Liver (tissue), 9 donors: Measurements from ENCODE around the gene GRID1. TPM values are rescaled to one million over a fixed set of nuclear protein-coding genes. Genes with fewer than 3 reads are reported as not detected.

ENCODE experiments used
- DNase-seq: peaks from one replicate; pipeline ENCODE4 v3.0.0-alpha.2; 2017; ENCODE audit warnings: low spot score
- H3K27ac ChIP-seq, 2 donors: one replicate each; pipeline ENCODE4 v1.7.0; 2013; ENCODE audit warnings: inconsistent platforms in 2 of 2, low read length in 2 of 2, control low read depth in 1 of 2, low read depth in 1 of 2, mild to moderate bottlenecking in 1 of 2
- H3K27me3 ChIP-seq, 4 donors: one replicate each; pipeline versions ENCODE4 v1.6.1 to v1.7.0; 2013; ENCODE audit warnings: low read length in 3 of 4, inconsistent platforms in 1 of 4, mild to moderate bottlenecking in 1 of 4, moderate library complexity in 1 of 4; ENCODE audit not compliant: control insufficient read depth in 4 of 4, insufficient read depth in 4 of 4
- H3K36me3 ChIP-seq, 4 donors: one replicate each; pipeline versions ENCODE4 v1.6.1 to v1.7.0; 2013; ENCODE audit warnings: low read length in 3 of 4, mild to moderate bottlenecking in 3 of 4, low read depth in 1 of 4, moderate library complexity in 1 of 4; ENCODE audit not compliant: control insufficient read depth in 4 of 4, insufficient read depth in 3 of 4
- H3K4me1 ChIP-seq, 4 donors: one replicate each; pipeline versions ENCODE4 v1.6.1 to v1.7.0; 2013; ENCODE audit warnings: low read length in 3 of 4, mild to moderate bottlenecking in 3 of 4, moderate library complexity in 1 of 4; ENCODE audit not compliant: control insufficient read depth in 4 of 4, insufficient read depth in 4 of 4
- H3K4me3 ChIP-seq, 3 donors: one replicate each; pipeline versions ENCODE4 v1.6.1 to v1.7.0; 2013; ENCODE audit warnings: low read length in 3 of 3, control low read depth in 1 of 3, low read depth in 1 of 3, mild to moderate bottlenecking in 1 of 3
- H3K9ac ChIP-seq, 2 donors: one replicate each; pipeline ENCODE4 v1.7.0; 2013; ENCODE audit warnings: low read length in 2 of 2, mild to moderate bottlenecking in 2 of 2, moderate library complexity in 2 of 2, control low read depth in 1 of 2, low read depth in 1 of 2
- H3K9me3 ChIP-seq, 4 donors: one replicate each; pipeline versions ENCODE4 v1.6.1 to v1.7.0; 2013; ENCODE audit warnings: low read length in 3 of 4; ENCODE audit not compliant: control insufficient read depth in 4 of 4
- EGR1 ChIP-seq, 2 donors: IDR thresholded peaks; 2 replicates each; pipeline ENCODE4 v1.6.1; 2016 to 2018; ENCODE audit warnings: antibody characterized with exemption in 2 of 2, low read depth in 2 of 2
- GABPA ChIP-seq, 2 donors: IDR thresholded peaks in 1 of 2; conservative IDR thresholded peaks in 1 of 2; 2 replicates each; pipeline ENCODE4 v1.6.1; 2016; ENCODE audit warnings: antibody characterized with exemption in 2 of 2, mild to moderate bottlenecking in 1 of 2, moderate library complexity in 1 of 2
- HNF4A ChIP-seq, 2 donors: conservative IDR thresholded peaks; 2 replicates each; pipeline ENCODE4 v1.6.1; 2016; ENCODE audit warnings: antibody characterized with exemption in 2 of 2, mild to moderate bottlenecking in 2 of 2
- HNF4G ChIP-seq: IDR thresholded peaks from 2 replicates; pipeline ENCODE4 v1.6.1; 2016; ENCODE audit warnings: antibody characterized with exemption
- NR2F2 ChIP-seq: IDR thresholded peaks from 2 replicates; pipeline ENCODE4 v1.6.1; 2016; ENCODE audit warnings: antibody characterized with exemption
- RXRA ChIP-seq, 2 donors: IDR thresholded peaks; 2 replicates each; pipeline ENCODE4 v1.6.1; 2017 to 2018; ENCODE audit warnings: antibody characterized with exemption in 2 of 2, mild to moderate bottlenecking in 1 of 2
- SP1 ChIP-seq: IDR thresholded peaks from 2 replicates; pipeline ENCODE4 v1.6.1; 2018; ENCODE audit warnings: antibody characterized with exemption, mild to moderate bottlenecking
- TAF1 ChIP-seq: conservative IDR thresholded peaks from 2 replicates; pipeline ENCODE4 v1.6.1; 2016; ENCODE audit warnings: antibody characterized with exemption, mild to moderate bottlenecking
- WGBS: extraction: QIAGEN DNeasy Blood & Tissue Kit; methylation state at CpG from one replicate; pipeline ENCODE4 v1.1.7; 2013; 5-methylcytosine and 5-hydroxymethylcytosine counted together
- polyA plus RNA-seq, 2 donors: library from polyadenylated mRNA; stranded (reverse) in 1 of 2; unstranded in 1 of 2; fragments of 200-250 nt in 1 of 2; fragments of >200 nt in 1 of 2; fragmentation: Nextera tagmentation in 1 of 2; extraction: Ambion mirVana in 1 of 2; gene quantifications; one replicate each; pipeline versions ENCODE4 v1.2.1 to v1.2.3, GENCODE V29; 2013 to 2015
- total RNA-seq, 2 donors: library from RNA; depleted of rRNA; stranded (reverse); fragments of >200 nt; gene quantifications; one replicate each; pipeline ENCODE4 v1.2.3, GENCODE V29; 2014
- TF ChIP-seq, protein P1 (sequence below): IDR thresholded peaks from 2 replicates; pipeline ENCODE4 v1.6.1; 2016; ENCODE audit warnings: antibody characterized with exemption, mild to moderate bottlenecking
- TF ChIP-seq, protein P2 (sequence below): IDR thresholded peaks from 2 replicates; pipeline ENCODE4 v1.6.1; 2016; ENCODE audit warnings: antibody characterized with exemption
- TF ChIP-seq, protein P3 (sequence below): fragments of 150-350 bp; IDR thresholded peaks from 2 replicates; pipeline ENCODE4 v1.5.1; 2017; ENCODE audit warnings: improper control_type of control experiment, low read depth, low read length; ENCODE audit not compliant: missing input control
- TF ChIP-seq, protein P4 (sequence below): IDR thresholded peaks from 2 replicates; pipeline ENCODE4 v1.6.1; 2016; ENCODE audit warnings: antibody characterized with exemption
- donor health status: healthy.
- donor health status: healthy.
- donor health status: healthy.
- donor health status: healthy.
- donor health status: healthy.

The GRID1 gene
- total and polyA plus RNA-seq, 4 donors: 0.09 to 0.17 (median 0.14) TPM; not detected in 1

DNA sequence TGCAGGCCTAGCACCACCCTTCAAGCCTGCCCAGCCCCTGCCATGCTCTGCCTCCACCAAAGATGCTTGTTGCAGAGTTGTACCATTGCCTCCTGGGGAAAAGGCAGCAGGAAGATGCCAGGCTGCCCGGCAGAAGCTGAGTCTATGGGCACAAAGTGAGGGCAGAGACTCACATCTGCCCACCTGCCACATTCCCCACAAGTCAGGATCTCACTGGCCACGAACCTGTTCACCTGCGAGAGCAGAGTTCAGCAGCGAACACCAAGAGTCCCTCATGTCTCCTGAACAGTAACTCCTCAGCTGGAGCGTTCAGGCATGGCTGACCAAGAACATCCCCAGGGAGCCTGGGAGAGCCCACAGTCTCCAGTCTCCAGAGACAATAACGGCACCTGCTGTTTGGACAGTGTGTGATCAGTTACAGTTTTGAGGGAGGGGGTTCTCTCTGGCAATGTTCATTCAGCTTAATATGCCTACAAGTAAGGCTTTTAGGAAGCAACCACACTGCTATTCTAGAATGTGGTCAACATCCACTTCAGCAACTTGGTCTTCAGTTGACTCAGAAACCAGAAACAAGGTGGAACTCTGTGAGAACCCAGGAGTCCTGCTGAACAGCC lies 78.5 kb downstream of the GRID1 start:
- WGBS: 67% methylated on average over 6 of the region's 6 CpGs
- TF ChIP-seq SP1: no peak
- TF ChIP-seq, protein P1, sequence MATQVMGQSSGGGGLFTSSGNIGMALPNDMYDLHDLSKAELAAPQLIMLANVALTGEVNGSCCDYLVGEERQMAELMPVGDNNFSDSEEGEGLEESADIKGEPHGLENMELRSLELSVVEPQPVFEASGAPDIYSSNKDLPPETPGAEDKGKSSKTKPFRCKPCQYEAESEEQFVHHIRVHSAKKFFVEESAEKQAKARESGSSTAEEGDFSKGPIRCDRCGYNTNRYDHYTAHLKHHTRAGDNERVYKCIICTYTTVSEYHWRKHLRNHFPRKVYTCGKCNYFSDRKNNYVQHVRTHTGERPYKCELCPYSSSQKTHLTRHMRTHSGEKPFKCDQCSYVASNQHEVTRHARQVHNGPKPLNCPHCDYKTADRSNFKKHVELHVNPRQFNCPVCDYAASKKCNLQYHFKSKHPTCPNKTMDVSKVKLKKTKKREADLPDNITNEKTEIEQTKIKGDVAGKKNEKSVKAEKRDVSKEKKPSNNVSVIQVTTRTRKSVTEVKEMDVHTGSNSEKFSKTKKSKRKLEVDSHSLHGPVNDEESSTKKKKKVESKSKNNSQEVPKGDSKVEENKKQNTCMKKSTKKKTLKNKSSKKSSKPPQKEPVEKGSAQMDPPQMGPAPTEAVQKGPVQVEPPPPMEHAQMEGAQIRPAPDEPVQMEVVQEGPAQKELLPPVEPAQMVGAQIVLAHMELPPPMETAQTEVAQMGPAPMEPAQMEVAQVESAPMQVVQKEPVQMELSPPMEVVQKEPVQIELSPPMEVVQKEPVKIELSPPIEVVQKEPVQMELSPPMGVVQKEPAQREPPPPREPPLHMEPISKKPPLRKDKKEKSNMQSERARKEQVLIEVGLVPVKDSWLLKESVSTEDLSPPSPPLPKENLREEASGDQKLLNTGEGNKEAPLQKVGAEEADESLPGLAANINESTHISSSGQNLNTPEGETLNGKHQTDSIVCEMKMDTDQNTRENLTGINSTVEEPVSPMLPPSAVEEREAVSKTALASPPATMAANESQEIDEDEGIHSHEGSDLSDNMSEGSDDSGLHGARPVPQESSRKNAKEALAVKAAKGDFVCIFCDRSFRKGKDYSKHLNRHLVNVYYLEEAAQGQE: no peak
- TF ChIP-seq TAF1: no peak
- no peak for TF ChIP-seq GABPA (IDR thresholded peaks at IDR 0.05 in 1 of 2, conservative IDR thresholded peaks at IDR 0.05 in 1 of 2)
- no peak for TF ChIP-seq NR2F2
- Histone ChIP-seq H3K27me3 (no peaks in the 10 kb centered on the region), H3K27ac (no peak overlapping the region), H3K4me1 (no peaks in the 10 kb centered on the region), H3K9me3 (no peaks in the 10 kb centered on the region), H3K9ac (no peak overlapping the region), H3K4me3 (no peak overlapping the region), H3K36me3 (no peaks in the 10 kb centered on the region)
- DNase-seq: no peak

DNA sequence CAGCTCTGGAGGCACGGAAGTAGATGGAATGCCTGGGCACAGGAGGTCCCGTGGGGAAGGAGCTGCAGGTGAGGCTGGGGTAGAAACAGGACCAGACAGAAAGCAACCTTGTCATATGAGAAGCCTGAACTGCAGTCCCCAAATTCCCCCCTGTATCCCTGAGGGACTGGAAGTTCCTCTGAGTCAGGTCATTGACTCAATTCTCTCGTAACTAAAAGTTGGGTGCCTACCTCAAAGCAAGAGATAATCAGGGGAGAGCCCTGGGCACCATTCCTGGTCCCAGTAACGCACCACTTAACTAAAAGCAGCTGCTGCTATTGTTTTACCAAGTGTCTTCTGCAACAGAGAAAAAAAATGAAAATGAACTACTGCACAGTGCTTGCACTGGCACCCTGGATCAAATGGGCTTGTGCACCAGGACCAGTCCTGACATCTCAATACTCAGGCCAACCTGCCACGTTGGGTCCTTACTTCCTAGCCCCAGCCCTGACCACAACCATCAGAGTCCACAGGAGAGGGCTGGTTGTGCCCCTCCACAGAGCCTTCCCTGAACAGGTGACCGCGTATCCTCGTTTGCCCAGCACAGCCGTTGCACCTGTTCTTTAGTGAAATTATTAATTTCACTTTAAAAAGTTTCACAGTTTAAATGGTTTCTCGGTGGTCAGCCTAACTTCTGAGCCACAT lies 79.3 kb downstream of the GRID1 start:
- DNase-seq: no peak
- Histone ChIP-seq H3K4me1 (no peaks in the 10 kb centered on the region), H3K9ac (no peak overlapping the region), H3K9me3 (no peaks in the 10 kb centered on the region), H3K36me3 (no peaks in the 10 kb centered on the region), H3K4me3 (no peak overlapping the region), H3K27ac (no peak overlapping the region), H3K27me3 (no peaks in the 10 kb centered on the region)
- WGBS: 70% methylated on average over 10 of the region's 10 CpGs
- TF ChIP-seq, protein P2, sequence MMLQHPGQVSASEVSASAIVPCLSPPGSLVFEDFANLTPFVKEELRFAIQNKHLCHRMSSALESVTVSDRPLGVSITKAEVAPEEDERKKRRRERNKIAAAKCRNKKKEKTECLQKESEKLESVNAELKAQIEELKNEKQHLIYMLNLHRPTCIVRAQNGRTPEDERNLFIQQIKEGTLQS: no peak
- TF ChIP-seq EGR1 (IDR thresholded peaks at IDR 0.05; ENCODE audit: low read depth in 2 of 2) (no peak), NR2F2 (no peak), HNF4A (conservative IDR thresholded peaks at IDR 0.05) (no peak)

DNA sequence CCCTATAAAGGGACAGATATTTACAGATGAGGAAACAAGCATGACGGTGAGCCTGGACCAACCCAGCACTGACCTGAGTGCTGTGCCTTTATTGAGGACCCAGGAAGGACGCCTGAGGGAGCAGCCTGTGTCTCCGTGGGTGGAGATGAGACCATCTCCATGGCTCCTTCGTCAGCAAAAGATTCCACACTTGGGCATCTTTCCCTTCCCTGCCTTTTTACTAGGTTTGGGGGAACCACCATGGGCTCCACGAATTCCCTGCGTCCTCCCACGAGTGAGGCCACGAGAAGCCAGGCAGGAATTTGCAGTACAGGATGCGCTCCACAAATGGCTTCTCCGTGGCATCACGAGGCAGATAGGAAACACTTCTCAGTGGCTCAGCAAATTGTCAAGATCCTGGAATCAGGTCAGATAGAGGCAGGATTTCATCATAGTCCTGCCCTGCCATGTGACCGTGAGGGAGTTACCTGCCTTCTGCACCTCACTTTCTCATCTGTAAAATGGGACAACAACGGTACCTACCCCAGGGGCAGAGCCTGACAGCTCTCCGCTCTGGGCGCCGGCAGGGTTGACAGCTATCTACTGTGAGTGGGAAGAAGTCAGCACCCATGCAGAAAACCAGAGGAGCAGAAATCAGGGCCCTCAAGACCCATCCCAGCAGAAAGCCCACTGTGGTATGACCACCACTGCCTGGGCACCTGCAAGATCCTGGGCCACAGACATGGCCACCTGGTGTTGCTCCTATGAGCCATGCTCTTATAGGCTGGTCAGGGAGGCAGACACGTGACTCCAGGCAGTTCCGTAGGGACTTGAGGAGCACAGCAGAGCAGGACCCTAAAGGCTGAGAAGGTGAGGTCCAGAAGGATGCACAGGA lies 80.1 kb downstream of the GRID1 start:
- no peak overlapping the region for H3K27ac ChIP-seq
- H3K9me3 ChIP-seq: no peaks in the 10 kb centered on the region
- no peaks in the 10 kb centered on the region for H3K27me3 ChIP-seq
- peak; percentile 20 for DNase-seq
- WGBS: 82% methylated on average over 18 of the region's 18 CpGs
- H3K36me3 ChIP-seq: no peaks in the 10 kb centered on the region
- no peak overlapping the region for H3K9ac ChIP-seq
- no peaks in the 10 kb centered on the region for H3K4me1 ChIP-seq
- no peak overlapping the region for H3K4me3 ChIP-seq
- TF ChIP-seq, protein P3, sequence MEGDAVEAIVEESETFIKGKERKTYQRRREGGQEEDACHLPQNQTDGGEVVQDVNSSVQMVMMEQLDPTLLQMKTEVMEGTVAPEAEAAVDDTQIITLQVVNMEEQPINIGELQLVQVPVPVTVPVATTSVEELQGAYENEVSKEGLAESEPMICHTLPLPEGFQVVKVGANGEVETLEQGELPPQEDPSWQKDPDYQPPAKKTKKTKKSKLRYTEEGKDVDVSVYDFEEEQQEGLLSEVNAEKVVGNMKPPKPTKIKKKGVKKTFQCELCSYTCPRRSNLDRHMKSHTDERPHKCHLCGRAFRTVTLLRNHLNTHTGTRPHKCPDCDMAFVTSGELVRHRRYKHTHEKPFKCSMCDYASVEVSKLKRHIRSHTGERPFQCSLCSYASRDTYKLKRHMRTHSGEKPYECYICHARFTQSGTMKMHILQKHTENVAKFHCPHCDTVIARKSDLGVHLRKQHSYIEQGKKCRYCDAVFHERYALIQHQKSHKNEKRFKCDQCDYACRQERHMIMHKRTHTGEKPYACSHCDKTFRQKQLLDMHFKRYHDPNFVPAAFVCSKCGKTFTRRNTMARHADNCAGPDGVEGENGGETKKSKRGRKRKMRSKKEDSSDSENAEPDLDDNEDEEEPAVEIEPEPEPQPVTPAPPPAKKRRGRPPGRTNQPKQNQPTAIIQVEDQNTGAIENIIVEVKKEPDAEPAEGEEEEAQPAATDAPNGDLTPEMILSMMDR: no peak
- TF ChIP-seq, protein P4, sequence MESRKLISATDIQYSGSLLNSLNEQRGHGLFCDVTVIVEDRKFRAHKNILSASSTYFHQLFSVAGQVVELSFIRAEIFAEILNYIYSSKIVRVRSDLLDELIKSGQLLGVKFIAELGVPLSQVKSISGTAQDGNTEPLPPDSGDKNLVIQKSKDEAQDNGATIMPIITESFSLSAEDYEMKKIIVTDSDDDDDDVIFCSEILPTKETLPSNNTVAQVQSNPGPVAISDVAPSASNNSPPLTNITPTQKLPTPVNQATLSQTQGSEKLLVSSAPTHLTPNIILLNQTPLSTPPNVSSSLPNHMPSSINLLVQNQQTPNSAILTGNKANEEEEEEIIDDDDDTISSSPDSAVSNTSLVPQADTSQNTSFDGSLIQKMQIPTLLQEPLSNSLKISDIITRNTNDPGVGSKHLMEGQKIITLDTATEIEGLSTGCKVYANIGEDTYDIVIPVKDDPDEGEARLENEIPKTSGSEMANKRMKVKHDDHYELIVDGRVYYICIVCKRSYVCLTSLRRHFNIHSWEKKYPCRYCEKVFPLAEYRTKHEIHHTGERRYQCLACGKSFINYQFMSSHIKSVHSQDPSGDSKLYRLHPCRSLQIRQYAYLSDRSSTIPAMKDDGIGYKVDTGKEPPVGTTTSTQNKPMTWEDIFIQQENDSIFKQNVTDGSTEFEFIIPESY: no peak
- TF ChIP-seq GABPA (IDR thresholded peaks at IDR 0.05 in 1 of 2, conservative IDR thresholded peaks at IDR 0.05 in 1 of 2) (no peak), HNF4G (no peak), EGR1 (IDR thresholded peaks at IDR 0.05; ENCODE audit: low read depth in 2 of 2) (no peak), RXRA (IDR thresholded peaks at IDR 0.05) (no peak)
- TF ChIP-seq, protein P2: no peak
